ENCODE results near the gene FAF1.

Gene FAF1

GRCh38 chr1:50704126-50704525 lies 255.9 kb downstream of the FAF1 start:
- no peak for FAIRE-seq
- DNase-seq (ENCODE audit: low spot score), result peak; percentile 46

- DNase-seq (ENCODE audit: low spot score), result no peak
- no peak for FAIRE-seq
Measured at GRCh38 chr1:50703240-50703639, 256.8 kb downstream of the FAF1 start.

- DNase-seq (ENCODE audit: low spot score) (no peak), FAIRE-seq (no peak)
Measured at GRCh38 chr1:50702395-50702794, 257.7 kb downstream of the FAF1 start.

GRCh38 chr1:50701706-50702317 lies 258.3 kb downstream of the FAF1 start:
- DNase-seq (ENCODE audit: low spot score) (no peak), FAIRE-seq (no peak)

- DNase-seq (ENCODE audit: low spot score), result no peak
- no peak for FAIRE-seq
Measured at GRCh38 chr1:50700621-50701020, 259.4 kb downstream of the FAF1 start.

- FAIRE-seq (no peak), DNase-seq (ENCODE audit: low spot score) (no peak)
Measured at GRCh38 chr1:50700214-50700613, 259.9 kb downstream of the FAF1 start.

GRCh38 chr1:50699795-50700194 lies 260.3 kb downstream of the FAF1 start:
- no peak for DNase-seq (ENCODE audit: low spot score)
- FAIRE-seq, result no peak

- no peak for DNase-seq (ENCODE audit: low spot score)
- FAIRE-seq, result no peak
Measured at GRCh38 chr1:50697440-50698421, 262.3 kb downstream of the FAF1 start.

GRCh38 chr1:50693829-50694228 lies 266.2 kb downstream of the FAF1 start:
- no peak for FAIRE-seq
- DNase-seq (ENCODE audit: low spot score), result no peak

GRCh38 chr1:50684185-50684584 lies 275.9 kb downstream of the FAF1 start:
- DNase-seq (ENCODE audit: low spot score), result no peak
- FAIRE-seq, result no peak

GRCh38 chr1:50681931-50682330 lies 278.1 kb downstream of the FAF1 start:
- no peak for FAIRE-seq
- no peak for DNase-seq (ENCODE audit: low spot score)

GRCh38 chr1:50667710-50668356 lies 292.2 kb downstream of the FAF1 start:
- FAIRE-seq, result no peak

GRCh38 chr1:50667272-50667671 lies 292.8 kb downstream of the FAF1 start:
- DNase-seq (ENCODE audit: low spot score) (no peak), FAIRE-seq (no peak)

More at GRCh38 chr1:50667710-50668356, 292.2 kb downstream of the FAF1 start:
- DNase-seq (ENCODE audit: low spot score), result no peak

- no peak for FAIRE-seq
- DNase-seq (ENCODE audit: low spot score), result no peak
Measured at GRCh38 chr1:50666849-50667248, 293.2 kb downstream of the FAF1 start.

GRCh38 chr1:50665413-50665812 lies 294.7 kb downstream of the FAF1 start:
- FAIRE-seq (no peak), DNase-seq (ENCODE audit: low spot score) (no peak)

GRCh38 chr1:50661626-50662025 lies 298.4 kb downstream of the FAF1 start:
- FAIRE-seq (no peak), DNase-seq (ENCODE audit: low spot score) (no peak)

GRCh38 chr1:50659107-50659662 lies 300.9 kb downstream of the FAF1 start:
- no peak for FAIRE-seq

GRCh38 chr1:50658459-50659076 lies 301.5 kb downstream of the FAF1 start:
- FAIRE-seq (no peak), DNase-seq (ENCODE audit: low spot score) (no peak)

More at GRCh38 chr1:50659107-50659662, 300.9 kb downstream of the FAF1 start:
- no peak for DNase-seq (ENCODE audit: low spot score)

- DNase-seq (ENCODE audit: low spot score) (no peak), FAIRE-seq (no peak)
Measured at GRCh38 chr1:50656931-50657330, 303.1 kb downstream of the FAF1 start.

GRCh38 chr1:50651476-50652263 lies 308.4 kb downstream of the FAF1 start:
- DNase-seq (ENCODE audit: low spot score) (no peak), FAIRE-seq (no peak)
